GM19324 (cell line): ENCODE measurements around the gene NAA50.

ENCODE experiments used
- ATAC-seq: cut with Tn5 transposase; IDR thresholded peaks from one replicate; pipeline ENCODE4 v1.9.1; 2021; ENCODE audit warnings: mild to moderate bottlenecking, moderate library complexity; ENCODE audit not compliant: unreplicated experiment, low FRiP score

Gene NAA50

DNA sequence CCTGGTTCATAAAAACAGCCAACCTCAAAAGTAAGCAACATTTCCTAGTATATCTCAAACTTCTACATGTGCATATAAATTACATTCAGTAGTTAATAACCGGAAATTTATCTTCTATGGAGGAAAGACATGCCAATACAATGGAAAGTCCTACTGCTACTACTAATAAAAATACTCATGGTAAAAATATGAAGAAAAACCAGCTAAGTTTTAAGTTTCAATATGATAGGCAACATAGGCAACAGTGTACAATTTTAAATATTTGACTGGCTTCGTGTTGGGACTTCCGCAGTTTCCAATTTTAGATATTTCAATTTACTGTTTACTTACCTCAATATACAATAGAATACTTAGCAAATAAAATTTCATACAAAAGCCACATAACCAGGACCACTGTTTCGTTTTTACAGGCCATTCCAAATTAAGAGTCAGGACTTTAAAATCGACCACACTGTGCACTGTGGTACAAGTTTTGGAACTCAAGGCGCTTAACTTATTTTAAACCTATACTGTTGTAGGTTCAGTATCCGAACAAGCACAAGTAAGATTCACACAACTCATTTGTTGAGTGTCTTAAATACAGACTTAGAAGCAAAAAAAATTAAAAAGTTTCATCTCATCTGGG is 2.9 kb downstream of the NAA50 start:
- ATAC-seq, result no peak

DNA sequence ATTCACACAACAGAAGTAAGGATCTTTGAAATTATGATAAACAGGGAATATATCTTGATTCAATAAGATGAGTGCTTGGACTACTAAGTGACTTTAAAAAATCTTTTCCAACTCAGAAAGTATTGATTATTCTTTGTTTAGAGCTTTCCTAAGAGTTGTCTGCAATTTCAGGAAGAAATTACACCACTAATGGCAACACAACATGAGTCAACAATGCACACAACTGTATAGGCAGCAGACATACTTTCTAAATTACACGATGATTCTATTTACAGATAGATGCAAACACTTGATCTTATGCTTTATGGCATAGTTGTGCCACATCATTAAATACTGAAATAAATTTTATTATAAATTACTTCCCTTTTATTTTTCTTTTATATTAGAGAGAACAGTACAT is 4.4 kb downstream of the NAA50 start:
- ATAC-seq, result no peak

DNA sequence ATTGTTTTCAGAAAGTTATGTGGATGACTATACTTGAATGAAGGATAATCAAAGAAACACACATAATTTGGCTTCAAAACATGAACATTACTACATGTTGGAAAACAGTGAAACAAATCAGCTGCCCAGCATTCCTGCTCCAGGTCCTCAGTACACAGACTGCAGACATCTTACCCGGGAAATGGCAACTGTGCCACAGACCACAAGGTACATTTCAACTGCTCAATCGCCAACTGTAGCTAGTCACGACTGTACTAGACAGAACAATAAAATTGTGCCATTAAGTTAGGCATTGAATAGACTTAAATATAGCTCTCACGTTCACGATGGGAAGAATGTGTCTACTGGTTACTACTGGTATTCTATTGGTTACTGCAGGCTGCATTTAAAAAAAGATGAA is 5.0 kb downstream of the NAA50 start:
- ATAC-seq, result no peak

DNA sequence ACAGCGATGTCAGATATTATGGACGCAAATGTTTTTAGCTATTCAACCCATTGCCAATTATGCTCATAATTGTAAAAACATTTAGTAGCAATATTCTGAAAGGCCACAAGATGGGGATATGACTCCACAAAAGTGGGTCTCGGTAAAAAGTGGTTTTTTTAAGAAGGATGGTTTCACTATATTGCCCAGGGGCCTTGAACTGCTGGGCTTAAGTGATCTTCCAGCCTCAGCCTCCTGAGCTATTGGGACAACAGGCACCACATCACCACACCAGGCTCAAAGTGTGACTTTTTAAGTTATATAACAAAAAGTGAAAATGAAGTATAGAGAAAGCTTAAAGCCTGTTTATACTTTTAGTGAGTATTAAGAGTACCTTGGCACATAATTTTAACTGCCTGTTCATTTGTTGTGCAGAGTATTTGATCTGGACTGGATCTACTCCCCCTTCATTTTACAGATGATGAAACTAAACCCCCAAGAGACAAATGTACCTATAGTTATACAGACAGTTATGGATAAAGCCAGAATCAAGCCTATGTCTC is 9.4 kb downstream of the NAA50 start:
- ATAC-seq, result no peak

DNA sequence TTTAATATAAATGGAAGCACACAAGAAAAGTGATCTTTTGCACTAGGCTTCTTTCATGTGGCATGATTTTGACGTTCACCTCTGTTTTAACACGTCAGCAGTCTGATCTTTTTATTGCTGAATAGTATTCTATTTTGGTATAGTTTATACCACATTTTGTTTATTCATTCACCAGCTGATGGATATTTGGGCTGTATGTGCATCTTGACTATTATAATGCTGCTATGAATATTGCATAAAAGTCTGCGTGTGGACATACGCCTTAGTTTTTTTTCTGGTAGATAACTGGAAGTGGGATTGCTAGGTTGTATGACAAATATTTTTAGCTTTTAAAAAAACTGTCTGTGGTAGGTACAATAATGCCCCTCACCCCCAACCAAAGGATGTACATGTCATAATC is 14.4 kb downstream of the NAA50 start:
- no peak for ATAC-seq

DNA sequence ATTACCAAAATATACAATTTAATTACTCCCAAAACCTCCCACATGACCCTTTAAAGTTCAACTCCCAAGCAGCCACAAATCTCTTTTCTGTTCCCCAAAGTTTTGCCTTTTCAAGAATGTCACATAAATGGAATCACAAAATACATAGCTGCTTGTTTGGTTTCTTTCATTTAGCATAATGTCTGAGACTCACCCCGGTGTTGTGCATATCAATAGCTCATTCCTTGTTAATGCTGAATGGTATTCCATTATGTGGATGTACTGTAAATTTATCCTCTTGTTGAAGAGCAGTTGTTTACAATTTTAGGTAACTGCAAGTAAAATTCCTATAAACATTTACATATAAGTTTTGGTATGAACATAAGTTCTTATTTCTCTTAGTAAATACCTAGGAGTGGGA is 15.5 kb downstream of the NAA50 start:
- ATAC-seq, result no peak

DNA sequence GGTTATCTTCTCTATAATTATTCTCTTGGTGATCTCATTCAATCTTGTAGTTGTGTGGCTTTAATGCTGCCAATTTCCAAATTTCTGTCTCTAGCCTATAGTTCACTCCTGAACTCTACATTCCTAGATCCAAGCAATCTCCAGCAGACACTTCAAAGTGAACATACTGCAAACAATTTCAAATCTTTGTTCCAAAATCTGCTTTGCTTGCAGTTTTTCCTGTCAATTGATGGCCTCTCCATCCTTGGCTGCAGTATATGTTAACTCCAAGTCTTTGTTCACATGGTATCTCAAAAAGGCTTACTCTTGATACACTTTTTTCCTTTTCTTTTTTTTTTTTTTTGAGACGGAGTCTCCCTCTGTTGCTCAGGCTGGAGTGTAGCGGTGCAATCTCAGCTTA is 17.4 kb downstream of the NAA50 start:
- ATAC-seq, result no peak

DNA sequence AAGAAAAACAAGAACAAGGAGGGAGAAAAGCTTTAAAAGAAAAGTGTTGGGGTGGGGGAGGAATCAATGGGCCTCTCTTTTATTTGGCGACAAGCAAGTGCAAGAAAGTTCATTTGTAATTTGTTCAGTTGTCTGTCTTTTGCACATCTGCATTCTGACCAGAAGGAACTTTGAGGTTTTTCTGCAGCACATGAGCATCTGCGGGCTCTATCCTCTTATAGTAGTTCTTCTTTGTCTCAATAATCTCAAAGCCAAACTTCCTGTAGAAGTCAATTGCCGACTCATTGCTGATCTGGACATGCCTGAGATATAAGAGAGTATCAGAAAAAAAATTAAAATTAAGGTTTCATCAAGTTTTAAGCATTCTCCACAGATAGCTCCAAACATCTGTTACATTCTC is 24.4 kb downstream of the NAA50 start:
- no peak for ATAC-seq

DNA sequence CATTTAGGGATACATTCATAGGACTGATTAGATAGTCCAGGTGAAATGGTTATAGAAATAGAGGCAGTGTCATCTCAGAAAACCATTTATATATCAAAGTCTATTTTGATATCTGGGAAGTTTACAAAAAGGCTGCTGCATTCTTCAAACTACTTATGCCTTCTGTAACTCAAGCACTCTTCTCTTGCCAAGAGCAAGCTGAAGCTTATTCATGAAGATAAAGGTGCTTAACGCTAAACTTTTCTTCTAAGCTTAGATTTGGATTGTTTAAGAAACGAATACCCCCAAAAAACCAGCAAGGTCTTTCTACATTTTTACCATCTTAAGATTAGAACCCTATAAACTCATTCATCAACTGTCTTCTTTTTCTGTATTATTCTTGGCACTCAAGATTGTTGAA is 26.3 kb downstream of the NAA50 start:
- ATAC-seq, result no peak

DNA sequence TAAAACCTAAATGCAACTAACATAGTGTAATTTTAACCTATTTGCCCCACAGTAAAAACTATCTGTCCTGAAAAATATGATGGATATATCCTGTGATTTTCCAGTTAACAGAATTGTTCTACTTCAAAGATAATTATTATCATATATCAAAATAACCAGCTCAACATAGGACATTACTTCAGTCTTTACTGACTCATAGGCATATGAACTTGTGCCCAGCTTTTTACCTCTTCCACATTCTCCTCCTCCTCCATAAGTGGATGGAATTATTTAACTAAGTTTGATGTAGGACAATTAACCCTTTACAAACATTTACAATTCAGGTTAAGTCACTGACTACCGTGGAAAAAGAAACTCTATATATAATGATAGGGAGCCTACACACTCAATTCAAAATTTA is 26.8 kb downstream of the NAA50 start:
- ATAC-seq, result no peak

DNA sequence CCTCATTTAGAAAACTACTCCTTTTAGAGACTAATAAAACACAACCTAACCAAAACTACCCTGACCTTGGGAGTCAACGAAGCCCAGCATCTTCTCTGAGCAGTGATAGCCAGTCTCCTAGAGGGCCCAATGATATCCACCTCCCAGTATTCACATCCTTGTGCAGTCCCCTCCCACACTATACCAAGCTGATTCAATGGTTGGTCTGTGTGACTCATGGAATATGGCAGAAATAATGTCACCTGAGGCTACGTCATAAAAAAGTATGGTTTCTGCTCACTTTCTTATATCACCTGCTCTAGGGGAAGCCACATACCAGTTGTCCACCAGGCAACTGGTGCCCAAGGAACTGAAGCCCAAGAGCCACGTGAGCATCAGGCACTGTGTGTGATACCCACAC is 28.2 kb downstream of the NAA50 start:
- ATAC-seq, result no peak

DNA sequence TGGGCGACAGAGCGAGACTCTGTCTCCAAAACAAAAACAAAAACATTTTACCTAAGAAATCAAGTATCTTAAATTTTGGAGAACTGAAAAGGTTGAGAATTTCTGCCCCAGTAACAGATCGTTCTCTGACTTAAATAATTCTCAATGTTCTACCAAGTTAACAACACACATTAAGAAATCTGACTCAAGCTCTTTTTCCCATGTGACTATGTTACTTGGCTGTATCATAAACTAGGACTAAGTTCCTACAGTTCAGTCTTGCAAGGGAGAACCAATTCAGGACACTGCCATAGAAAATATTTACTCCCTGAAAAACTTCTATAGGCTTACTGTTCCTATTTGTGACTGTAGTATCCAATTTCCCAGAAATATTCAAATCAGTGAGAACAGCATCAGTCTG is 28.7 kb downstream of the NAA50 start:
- ATAC-seq, result no peak

DNA sequence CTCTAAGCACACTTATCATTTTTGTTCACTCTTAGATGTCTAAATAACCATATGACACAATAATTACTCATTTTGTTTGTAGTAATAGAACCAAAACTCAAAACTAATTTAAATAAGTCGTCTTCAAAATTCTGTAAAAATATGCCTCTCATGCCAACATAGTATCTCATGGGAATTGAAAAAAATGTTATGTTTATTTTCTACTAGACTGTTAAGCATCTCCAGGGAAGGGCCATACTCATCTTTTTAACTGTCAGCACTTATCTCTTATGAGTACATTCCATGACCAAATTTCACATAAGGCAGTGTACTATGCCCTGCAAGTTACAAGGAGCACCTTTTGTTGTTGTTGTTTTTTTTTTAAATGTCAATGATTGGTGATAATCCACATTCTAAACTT is 31.3 kb downstream of the NAA50 start:
- ATAC-seq, result no peak

DNA sequence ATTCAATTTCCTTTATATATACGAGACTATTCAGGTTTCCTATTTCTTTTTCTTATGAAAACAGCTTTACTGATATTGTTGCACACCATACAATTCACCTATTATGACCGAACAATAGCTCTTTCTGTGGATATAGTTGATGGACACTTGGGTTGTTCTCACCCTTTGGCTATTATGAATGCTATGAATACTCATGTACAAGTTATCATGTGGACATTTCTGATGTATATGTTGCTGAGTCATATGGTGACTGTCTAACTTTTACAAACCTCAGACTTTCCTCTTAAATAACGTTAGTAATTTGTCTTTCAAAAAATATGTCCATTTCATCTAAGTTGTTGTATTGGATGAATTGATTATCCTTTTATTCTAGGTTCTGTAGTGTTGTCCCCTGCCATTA is 33.9 kb downstream of the NAA50 start:
- no peak for ATAC-seq

DNA sequence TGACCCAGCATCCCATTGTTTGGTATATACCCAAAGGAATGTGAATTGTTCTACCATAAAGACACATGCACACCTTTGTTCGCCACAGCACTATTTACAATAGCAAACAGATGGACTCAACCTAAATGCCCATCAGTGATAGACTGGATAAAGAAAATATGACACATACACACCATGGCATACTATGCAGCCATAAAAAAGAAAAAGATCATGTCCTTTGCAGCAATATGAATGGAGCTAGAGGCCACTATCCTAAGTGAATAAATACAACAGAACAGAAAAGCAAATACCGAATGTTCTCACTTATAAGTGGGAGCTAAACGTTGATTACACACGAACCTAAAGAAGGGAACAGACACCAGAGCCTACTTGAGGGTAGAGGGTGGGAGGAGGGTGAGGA is 38.2 kb downstream of the NAA50 start:
- no peak for ATAC-seq

DNA sequence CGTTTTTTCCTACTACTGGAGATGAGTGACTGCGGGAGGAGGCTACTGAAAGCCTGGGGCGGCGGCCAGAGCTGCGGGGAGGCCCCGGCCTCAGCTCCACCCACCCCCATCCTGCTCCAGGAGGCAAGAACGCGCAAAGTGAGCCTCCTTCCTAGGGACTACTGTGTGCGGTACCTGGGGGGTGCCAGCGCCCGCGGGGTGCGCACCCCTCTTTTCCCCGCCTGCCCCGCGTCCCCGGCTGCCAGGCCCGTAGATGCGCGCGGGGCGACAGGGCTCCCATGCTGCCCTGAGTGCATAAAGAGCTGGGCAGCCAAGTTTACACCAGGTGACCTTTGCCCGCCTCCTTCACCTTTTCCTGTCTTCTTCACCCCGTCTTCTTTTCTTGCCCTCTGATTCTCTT is 47.1 kb downstream of the NAA50 start:
- no peak for ATAC-seq

DNA sequence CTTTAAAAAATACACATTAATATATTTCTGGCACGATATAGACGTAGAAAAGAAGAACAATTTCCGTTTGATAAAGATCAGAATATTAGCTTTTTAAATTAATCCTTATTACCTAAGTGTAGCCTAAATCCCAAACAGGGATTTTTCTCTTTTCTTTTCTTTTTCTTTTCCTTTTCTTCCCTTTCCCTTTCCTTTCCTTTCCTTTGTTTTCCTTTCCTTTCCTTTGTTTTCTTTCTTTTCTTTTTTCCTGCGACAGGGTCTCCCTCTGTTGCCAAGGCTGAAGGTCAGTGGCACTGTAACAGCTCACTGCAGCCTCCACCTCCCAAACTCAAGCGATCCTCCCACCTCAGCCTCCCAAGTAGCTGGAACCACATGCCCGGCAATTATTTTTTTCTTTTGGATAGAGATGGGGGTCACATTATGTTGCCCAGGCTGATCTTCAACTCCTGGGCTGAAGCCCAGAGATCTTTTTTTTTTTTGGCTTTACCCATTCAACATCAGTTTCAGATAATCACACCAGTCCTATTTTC is 47.8 kb downstream of the NAA50 start:
- ATAC-seq, result no peak

DNA sequence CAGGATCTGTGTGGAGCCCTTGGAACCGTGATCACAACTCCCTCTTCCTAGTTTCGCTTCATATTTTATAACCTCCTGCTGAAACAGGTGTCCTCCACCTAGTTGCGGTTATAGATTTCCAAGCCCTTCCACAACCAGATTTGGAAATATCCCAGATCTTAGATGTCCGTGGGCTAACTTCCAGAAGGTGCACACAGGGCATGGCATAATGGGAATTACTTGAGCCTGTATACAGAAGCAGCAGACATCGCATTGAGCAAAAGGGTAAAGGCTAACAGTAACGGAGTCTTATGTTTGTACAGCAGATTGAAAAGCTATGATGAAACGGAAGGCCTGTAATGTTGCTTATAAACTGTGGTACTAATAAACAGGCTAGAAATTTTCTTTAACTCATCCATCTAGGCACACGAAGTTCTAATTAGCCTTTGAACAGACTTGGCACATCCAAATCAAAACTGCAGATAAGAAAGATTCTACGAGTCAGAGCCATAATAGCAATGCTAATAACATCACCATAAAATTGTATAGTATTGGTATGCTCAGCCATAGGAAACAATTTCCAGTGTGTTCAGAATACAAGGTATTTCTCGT is 48.5 kb downstream of the NAA50 start:
- no peak for ATAC-seq

DNA sequence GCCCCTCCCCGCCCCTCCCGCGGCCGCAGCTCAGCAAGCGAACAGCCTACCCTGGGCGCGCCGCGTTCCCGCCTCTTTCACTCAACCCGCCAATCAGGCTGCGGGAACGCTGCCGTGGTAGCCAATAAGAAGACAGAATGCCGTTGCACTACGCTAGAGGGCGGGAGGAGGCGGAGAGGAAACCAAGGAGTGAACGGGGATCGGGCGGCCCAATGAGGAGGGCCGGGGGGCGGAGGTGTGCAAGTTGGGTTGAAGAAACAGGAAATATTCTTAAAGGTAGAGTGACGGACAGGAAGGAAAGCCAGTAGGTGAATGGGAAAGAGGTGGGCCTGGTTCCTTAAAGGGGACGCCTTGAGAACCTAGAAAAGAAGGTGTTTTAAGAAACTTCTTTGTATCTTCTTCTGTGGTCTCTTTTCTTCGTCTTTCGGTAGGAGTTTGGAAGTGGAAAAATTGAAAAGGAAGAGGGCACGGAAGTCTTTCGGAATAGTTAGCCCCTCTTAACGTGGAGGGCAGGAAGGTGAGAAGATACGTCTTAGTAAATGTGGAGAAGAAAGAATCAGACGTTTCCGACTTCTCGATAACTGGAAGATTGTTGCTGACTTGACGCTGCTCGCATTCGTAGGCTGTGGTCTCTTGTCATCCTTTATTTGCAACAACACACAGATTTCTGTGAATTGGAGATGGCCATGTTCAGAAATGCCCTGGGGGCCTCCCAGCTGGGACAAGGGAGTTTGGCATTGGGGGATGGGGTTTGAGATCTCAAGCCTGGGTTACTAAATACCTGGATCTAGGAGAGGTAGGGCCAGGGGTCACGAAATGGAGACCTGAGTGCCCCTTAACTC is 49.2 kb downstream of the NAA50 start:
- ATAC-seq, result peak; percentile 96

DNA sequence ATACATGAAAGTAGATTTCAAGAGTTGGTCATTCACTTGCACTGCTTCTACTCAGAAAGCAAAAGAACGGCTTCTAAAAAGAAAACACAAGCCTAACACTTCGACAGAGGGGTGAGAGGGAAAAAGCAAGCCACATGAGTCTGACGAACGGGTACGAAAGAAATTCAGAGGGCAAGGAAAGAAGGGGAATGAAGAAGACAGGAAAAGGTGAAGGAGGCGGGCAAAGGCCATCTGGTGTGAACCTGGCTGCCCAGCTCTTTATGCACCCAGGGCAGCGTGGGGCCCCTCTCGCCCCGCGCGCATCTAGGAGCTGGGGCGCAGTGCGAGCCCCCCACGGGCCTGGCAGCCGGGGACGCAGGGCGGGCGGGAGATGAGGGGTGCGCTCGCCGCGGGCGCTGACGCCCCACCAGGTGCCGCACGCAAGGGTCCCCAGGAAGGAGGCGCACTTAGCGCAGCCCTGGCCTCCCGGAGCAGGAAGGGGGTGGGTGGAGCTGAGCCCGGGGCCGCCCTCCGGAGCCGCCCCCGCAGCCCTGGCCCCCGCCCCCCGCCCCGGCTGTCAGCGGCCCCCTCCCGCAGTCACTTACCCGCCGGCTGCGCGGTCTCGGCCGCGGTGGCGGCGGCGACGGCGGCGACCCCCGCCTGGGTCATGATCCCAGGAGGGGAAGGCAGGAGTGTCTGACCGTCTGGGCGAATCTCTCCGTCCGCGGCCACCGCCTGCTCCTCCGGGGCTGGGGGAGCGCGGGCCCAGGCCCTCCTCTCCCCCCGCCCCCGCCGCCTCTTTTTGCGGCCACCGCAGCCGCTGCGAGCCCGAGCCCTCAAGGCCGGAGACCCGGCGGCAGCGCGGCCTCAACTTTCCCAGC is 50.0 kb downstream of the NAA50 start, which contains the start of gene USF3:
TSS of gene USF3 (minus strand) at position 857 of the 860 bp plus-strand sequence. CDS start 21,764 bp downstream, outside the sequence.
- ATAC-seq, result peak; percentile 75
